ENCODE measurements around the gene SMIM3.
"Not testable (repeated sequence)": the region's sequence is repeated elsewhere in the genome, so short reads cannot be mapped to it uniquely, and the experiment has no call there.

SMIM3 gene

GRCh38 chr5:150801117-150801927 is 22.8 kb downstream of the SMIM3 start:
- no peak for DNase-seq

- no peak for DNase-seq
Measured at GRCh38 chr5:150804388-150804787, 25.8 kb downstream of the SMIM3 start.

GRCh38 chr5:150809363-150809762 is 30.8 kb downstream of the SMIM3 start:
- DNase-seq = no peak

GRCh38 chr5:150815010-150815409 is 36.5 kb downstream of the SMIM3 start:
- DNase-seq = no peak

GRCh38 chr5:150816946-150817345 is 38.4 kb downstream of the SMIM3 start:
- DNase-seq = no peak

- DNase-seq = no peak
Measured at GRCh38 chr5:150829744-150830143, 51.2 kb downstream of the SMIM3 start.

- DNase-seq = not testable (repeated sequence)
Measured at GRCh38 chr5:150831821-150832220, 53.3 kb downstream of the SMIM3 start.

- no peak for DNase-seq
Measured at GRCh38 chr5:150836064-150836463, 57.5 kb downstream of the SMIM3 start.

- DNase-seq = no peak
Measured at GRCh38 chr5:150836703-150837102, 58.1 kb downstream of the SMIM3 start.

- not testable (repeated sequence) for DNase-seq
Measured at GRCh38 chr5:150845185-150845859, 66.8 kb downstream of the SMIM3 start.

- DNase-seq = not testable (repeated sequence)
Measured at GRCh38 chr5:150846308-150846653, 67.7 kb downstream of the SMIM3 start, which contains the start of gene IRGM. Gene IRGM (plus strand): TSS chr5:150846521. CDS start chr5:150848124, 1,603 bp downstream.

Measured in NCI-H1092 (cell line).